ENCODE data around the gene NELL2.

- TF ChIP-seq CTCF (IDR thresholded peaks at IDR 0.05): no peak
- no peak for TF ChIP-seq EP300 (IDR thresholded peaks at IDR 0.05)
- no peak for TF ChIP-seq POLR2AphosphoS5 (IDR thresholded peaks at IDR 0.05)
Observed at GRCh38 chr12:44507461-44507860, 368.7 kb downstream of the NELL2 start.

All from suprapubic skin (tissue), 4 donors.